ENCODE data around the gene HES5. TPM values are rescaled to one million over a fixed set of nuclear protein-coding genes. Genes with fewer than 3 reads are reported as not detected.

HES5 gene
- total and polyA plus RNA-seq, 2 experiments from 2014 or later = 0.16 to 0.21 TPM

DNA sequence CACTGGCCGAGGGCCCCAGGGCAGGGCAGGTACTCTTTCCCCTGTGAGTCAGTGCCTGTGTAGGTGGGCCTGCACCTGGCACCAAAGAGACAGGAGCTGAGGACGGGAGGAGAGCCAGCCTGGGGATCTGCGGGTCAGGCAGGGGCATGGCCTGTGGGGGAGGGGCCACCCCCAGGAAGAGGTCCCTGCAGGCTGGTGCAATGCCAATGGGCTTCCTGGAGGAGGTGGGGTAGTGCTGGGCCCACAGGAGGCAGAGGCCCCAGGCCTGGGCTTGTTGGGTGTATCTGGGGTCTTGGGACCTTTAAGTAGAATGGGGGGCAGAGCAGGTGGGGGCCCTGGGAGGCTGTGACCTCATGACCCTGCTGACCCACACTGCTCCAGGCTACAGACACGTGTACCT, 30.8 kb downstream of the HES5 start:
- TF ChIP-seq EZH2phosphoT487 (IDR thresholded peaks at IDR 0.05; ENCODE audit: unreplicated experiment) (no peak), NANOG (IDR thresholded peaks at IDR 0.05; ENCODE audit: borderline replicate concordance) (no peak), CREB1 (CRISPR knock-in tag; IDR thresholded peaks at IDR 0.05; ENCODE audit: low read depth) (no peak), STAT1 (IDR thresholded peaks at IDR 0.05; ENCODE audit: unreplicated experiment) (no peak), EZH2 (IDR thresholded peaks at IDR 0.05; ENCODE audit: low read depth, unreplicated experiment) (no peak), JUNB (IDR thresholded peaks at IDR 0.05; ENCODE audit: unreplicated experiment) (no peak)
- TF ChIP-seq, protein P1, sequence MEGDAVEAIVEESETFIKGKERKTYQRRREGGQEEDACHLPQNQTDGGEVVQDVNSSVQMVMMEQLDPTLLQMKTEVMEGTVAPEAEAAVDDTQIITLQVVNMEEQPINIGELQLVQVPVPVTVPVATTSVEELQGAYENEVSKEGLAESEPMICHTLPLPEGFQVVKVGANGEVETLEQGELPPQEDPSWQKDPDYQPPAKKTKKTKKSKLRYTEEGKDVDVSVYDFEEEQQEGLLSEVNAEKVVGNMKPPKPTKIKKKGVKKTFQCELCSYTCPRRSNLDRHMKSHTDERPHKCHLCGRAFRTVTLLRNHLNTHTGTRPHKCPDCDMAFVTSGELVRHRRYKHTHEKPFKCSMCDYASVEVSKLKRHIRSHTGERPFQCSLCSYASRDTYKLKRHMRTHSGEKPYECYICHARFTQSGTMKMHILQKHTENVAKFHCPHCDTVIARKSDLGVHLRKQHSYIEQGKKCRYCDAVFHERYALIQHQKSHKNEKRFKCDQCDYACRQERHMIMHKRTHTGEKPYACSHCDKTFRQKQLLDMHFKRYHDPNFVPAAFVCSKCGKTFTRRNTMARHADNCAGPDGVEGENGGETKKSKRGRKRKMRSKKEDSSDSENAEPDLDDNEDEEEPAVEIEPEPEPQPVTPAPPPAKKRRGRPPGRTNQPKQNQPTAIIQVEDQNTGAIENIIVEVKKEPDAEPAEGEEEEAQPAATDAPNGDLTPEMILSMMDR (conservative IDR thresholded peaks at IDR 0.05; ENCODE audit: low read depth in 2 of 2) = no peak
- no peak overlapping the region for H3K4me3 ChIP-seq
- Mint-ChIP-seq H3K27ac (no peak overlapping the region), H3K4me3 (no peak overlapping the region), H3K4me1 (no peaks in the 10 kb centered on the region), H3K9me3 (no peaks in the 10 kb centered on the region), H3K36me3 (ENCODE audit: low read depth) (no peaks in the 10 kb centered on the region), H3K27me3 (ENCODE audit: insufficient read depth, low read depth, poor library complexity) (peaks cover 15% of the 10 kb centered on the region)
- H3K27ac ChIP-seq (ENCODE audit: low read depth) = no peak overlapping the region
- no peaks in the 10 kb centered on the region for H3K36me3 ChIP-seq (ENCODE audit: insufficient read depth)
- H3F3A ChIP-seq (replicated peaks; ENCODE audit: low read depth) = no peaks in the 10 kb centered on the region
- H3K4me2 ChIP-seq = no peak overlapping the region
- no peaks in the 10 kb centered on the region for H3K79me2 ChIP-seq (replicated peaks; ENCODE audit: insufficient read depth)
- no peak overlapping the region for H2AFZ ChIP-seq
- H3K27me3 ChIP-seq (ENCODE audit: insufficient read depth) = no peaks in the 10 kb centered on the region
- DNase-seq (ENCODE audit: low spot score) = no peak
- no peaks in the 10 kb centered on the region for H3K9me2 ChIP-seq (ENCODE audit: insufficient read depth)
- no peak for ATAC-seq
- no peaks in the 10 kb centered on the region for H3K4me1 ChIP-seq (ENCODE audit: insufficient read depth)
- H4K20me1 ChIP-seq (replicated peaks; ENCODE audit: insufficient read depth) = no peaks in the 10 kb centered on the region

DNA sequence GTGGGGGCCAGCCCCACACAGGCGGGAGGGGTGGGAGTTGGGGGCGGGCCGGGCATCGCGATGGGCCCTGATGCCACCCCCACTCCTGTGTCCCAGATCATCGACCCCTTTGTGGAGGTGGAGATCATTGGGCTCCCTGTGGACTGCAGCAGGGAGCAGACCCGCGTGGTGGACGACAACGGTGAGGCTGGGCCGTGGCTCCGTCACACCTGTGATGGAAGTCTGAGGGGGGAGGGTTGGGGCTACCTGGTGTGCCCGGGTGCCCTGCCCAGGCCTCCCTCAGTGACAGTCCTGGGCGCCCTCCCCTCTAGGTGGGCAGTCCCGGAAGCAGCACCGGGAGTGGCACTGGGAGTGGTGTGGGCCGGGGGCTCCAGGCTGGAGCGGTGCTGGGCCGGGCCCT, 31.4 kb downstream of the HES5 start:
- no peaks in the 10 kb centered on the region for H4K20me1 ChIP-seq (replicated peaks; ENCODE audit: insufficient read depth)
- H2AFZ ChIP-seq = no peak overlapping the region
- H3K27me3 ChIP-seq (ENCODE audit: insufficient read depth) = no peaks in the 10 kb centered on the region
- H3K9me3 Mint-ChIP-seq = no peaks in the 10 kb centered on the region
- DNase-seq (ENCODE audit: low spot score) = no peak
- no peaks in the 10 kb centered on the region for H3K4me1 ChIP-seq (ENCODE audit: insufficient read depth)
- H3K36me3 ChIP-seq (ENCODE audit: insufficient read depth) = no peaks in the 10 kb centered on the region
- H3K27ac ChIP-seq (ENCODE audit: low read depth) = no peak overlapping the region
- H3K27ac Mint-ChIP-seq = no peak overlapping the region
- H3K79me2 ChIP-seq (replicated peaks; ENCODE audit: insufficient read depth) = no peaks in the 10 kb centered on the region
- H3K4me1 Mint-ChIP-seq = no peaks in the 10 kb centered on the region
- no peaks in the 10 kb centered on the region for H3F3A ChIP-seq (replicated peaks; ENCODE audit: low read depth)
- no peak overlapping the region for H3K4me2 ChIP-seq
- H3K36me3 Mint-ChIP-seq (ENCODE audit: low read depth) = no peaks in the 10 kb centered on the region
- ATAC-seq = no peak
- no peaks in the 10 kb centered on the region for H3K9me2 ChIP-seq (ENCODE audit: insufficient read depth)
- H3K4me3 Mint-ChIP-seq = no peak overlapping the region
- no peak overlapping the region for H3K4me3 ChIP-seq
- peaks cover 15% of the 10 kb centered on the region for H3K27me3 Mint-ChIP-seq (ENCODE audit: insufficient read depth, low read depth, poor library complexity)
- no peak for TF ChIP-seq CREB1 (CRISPR knock-in tag; IDR thresholded peaks at IDR 0.05; ENCODE audit: low read depth)
- TF ChIP-seq, protein P1 (conservative IDR thresholded peaks at IDR 0.05; ENCODE audit: low read depth in 2 of 2) = no peak
- TF ChIP-seq POLR2AphosphoS5 (IDR thresholded peaks at IDR 0.05; ENCODE audit: low read depth) = no peak
- no peak for TF ChIP-seq EZH2phosphoT487 (IDR thresholded peaks at IDR 0.05; ENCODE audit: unreplicated experiment)
- TF ChIP-seq, protein P2, sequence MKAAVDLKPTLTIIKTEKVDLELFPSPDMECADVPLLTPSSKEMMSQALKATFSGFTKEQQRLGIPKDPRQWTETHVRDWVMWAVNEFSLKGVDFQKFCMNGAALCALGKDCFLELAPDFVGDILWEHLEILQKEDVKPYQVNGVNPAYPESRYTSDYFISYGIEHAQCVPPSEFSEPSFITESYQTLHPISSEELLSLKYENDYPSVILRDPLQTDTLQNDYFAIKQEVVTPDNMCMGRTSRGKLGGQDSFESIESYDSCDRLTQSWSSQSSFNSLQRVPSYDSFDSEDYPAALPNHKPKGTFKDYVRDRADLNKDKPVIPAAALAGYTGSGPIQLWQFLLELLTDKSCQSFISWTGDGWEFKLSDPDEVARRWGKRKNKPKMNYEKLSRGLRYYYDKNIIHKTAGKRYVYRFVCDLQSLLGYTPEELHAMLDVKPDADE (IDR thresholded peaks at IDR 0.05) = no peak
- TF ChIP-seq ZNF331 (CRISPR knock-in tag; IDR thresholded peaks at IDR 0.05; ENCODE audit: low read depth) = no peak
- no peak for TF ChIP-seq NANOG (IDR thresholded peaks at IDR 0.05; ENCODE audit: borderline replicate concordance)
- TF ChIP-seq ZNF114 (CRISPR knock-in tag; IDR thresholded peaks at IDR 0.05) = no peak
- TF ChIP-seq, protein P3, sequence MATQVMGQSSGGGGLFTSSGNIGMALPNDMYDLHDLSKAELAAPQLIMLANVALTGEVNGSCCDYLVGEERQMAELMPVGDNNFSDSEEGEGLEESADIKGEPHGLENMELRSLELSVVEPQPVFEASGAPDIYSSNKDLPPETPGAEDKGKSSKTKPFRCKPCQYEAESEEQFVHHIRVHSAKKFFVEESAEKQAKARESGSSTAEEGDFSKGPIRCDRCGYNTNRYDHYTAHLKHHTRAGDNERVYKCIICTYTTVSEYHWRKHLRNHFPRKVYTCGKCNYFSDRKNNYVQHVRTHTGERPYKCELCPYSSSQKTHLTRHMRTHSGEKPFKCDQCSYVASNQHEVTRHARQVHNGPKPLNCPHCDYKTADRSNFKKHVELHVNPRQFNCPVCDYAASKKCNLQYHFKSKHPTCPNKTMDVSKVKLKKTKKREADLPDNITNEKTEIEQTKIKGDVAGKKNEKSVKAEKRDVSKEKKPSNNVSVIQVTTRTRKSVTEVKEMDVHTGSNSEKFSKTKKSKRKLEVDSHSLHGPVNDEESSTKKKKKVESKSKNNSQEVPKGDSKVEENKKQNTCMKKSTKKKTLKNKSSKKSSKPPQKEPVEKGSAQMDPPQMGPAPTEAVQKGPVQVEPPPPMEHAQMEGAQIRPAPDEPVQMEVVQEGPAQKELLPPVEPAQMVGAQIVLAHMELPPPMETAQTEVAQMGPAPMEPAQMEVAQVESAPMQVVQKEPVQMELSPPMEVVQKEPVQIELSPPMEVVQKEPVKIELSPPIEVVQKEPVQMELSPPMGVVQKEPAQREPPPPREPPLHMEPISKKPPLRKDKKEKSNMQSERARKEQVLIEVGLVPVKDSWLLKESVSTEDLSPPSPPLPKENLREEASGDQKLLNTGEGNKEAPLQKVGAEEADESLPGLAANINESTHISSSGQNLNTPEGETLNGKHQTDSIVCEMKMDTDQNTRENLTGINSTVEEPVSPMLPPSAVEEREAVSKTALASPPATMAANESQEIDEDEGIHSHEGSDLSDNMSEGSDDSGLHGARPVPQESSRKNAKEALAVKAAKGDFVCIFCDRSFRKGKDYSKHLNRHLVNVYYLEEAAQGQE (IDR thresholded peaks at IDR 0.05; ENCODE audit: unreplicated experiment) = no peak
